Dermis lymphatic vessel endothelial cell (primary cell): Measurements from ENCODE around the gene SALL3. TPM values are rescaled to one million over a fixed set of nuclear protein-coding genes. Genes with fewer than 3 reads are reported as not detected.

ENCODE experiments used
- total RNA-seq: library from RNA; depleted of rRNA; stranded (reverse); fragments of >200 nt; gene quantifications from 2 replicates; pipeline ENCODE4 v1.2.1, GENCODE V29; 2014

Gene SALL3
- under 0.01 TPM in 1 of 2 replicates, not detected in the other for total RNA-seq

GRCh38 chr18:78979730-78980278 is at the start of gene SALL3:
SALL3 (plus strand) TSS chr18:78979818; CDS start chr18:78980275, 457 bp downstream.

Other genes starting within 250 kb of the SALL3 start
- 28.1 and 35.2 TPM in 2 replicates for gene ATP9B, start 89.6 kb downstream of the SALL3 start, total RNA-seq